ENCODE results near the gene OR4D10. TPM values are rescaled to one million over a fixed set of nuclear protein-coding genes. Genes with fewer than 3 reads are reported as not detected.
A peak's percentile ranks its signal among the peaks of the same experiment; 100 is the strongest.
"Not testable (repeated sequence)": the region's sequence is repeated elsewhere in the genome, so short reads cannot be mapped to it uniquely, and the experiment has no call there.

The OR4D10 gene
- total RNA-seq, 4 donors from 2014 or later: not detected

DNA sequence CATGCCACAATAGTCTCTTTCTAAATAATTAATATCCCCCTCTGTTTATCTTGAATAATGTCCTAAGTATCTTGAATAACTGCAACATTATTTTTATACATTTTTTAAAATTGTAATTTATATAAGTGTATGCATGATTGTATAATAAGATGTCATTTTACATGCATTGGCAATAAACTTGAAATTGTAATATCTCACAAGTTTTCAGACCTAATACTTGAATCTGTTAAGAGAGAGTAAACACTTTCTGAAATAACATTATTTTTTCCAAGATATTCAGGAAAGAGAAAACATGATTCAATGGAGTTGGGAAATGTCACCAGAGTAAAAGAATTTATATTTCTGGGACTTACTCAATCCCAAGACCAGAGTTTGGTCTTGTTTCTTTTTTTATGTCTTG lies 30.2 kb downstream of the OR4D10 start, which contains the start of gene OR4D11:
Gene OR4D11, plus strand, starts transcription at position 301 of the 400 bp plus-strand sequence. Its CDS starts 0 bp downstream, at position 301.
- no peak within 1 kb of the TSS for H3K4me3 ChIP-seq
- TF ChIP-seq, protein P1, sequence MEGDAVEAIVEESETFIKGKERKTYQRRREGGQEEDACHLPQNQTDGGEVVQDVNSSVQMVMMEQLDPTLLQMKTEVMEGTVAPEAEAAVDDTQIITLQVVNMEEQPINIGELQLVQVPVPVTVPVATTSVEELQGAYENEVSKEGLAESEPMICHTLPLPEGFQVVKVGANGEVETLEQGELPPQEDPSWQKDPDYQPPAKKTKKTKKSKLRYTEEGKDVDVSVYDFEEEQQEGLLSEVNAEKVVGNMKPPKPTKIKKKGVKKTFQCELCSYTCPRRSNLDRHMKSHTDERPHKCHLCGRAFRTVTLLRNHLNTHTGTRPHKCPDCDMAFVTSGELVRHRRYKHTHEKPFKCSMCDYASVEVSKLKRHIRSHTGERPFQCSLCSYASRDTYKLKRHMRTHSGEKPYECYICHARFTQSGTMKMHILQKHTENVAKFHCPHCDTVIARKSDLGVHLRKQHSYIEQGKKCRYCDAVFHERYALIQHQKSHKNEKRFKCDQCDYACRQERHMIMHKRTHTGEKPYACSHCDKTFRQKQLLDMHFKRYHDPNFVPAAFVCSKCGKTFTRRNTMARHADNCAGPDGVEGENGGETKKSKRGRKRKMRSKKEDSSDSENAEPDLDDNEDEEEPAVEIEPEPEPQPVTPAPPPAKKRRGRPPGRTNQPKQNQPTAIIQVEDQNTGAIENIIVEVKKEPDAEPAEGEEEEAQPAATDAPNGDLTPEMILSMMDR (IDR thresholded peaks at IDR 0.05): no peak
- TF ChIP-seq POLR2A (IDR thresholded peaks at IDR 0.05): no peak
- H3K27ac ChIP-seq: no peak within 1 kb of the TSS
- H3K4me1 ChIP-seq: no peaks in the 10 kb centered on the region
- H3K36me3 ChIP-seq: no peaks in the 10 kb centered on the region
- no peaks in the 10 kb centered on the region for H3K9me3 ChIP-seq
- no peak for DNase-seq
- H3K27me3 ChIP-seq: no peaks in the 10 kb centered on the region

DNA sequence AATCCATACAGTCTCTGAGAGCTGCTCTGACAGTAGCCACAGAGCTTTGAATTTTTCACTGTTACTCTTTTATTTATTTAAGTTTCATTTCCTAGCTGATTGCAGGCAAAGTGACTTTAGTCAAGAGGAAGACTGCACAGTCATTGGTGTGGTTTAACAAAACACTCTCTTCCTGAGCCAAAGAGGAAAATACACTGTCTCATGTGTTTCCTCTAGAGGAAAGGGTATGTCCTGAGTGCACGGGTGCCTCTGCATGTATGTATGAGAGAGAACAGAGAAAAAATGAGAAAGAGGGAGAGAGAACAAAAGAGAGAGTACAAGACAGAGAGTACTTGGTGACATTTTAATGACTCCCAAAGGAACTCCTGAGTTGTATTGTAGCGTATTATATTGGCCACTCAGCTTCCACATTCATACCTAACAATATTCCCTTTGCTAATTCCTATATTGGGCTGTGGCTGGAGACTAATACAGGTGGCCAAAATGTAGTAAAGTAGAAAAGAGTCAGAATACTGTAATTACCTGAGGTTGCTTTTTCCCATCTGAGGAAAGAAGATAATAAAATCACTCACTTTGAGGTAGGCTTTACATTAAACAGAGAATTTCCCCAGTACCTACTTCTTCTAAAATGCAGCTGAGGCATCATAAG lies 38.0 kb downstream of the OR4D10 start, which contains the start of gene OR4D9:
Gene OR4D9, plus strand, starts transcription at position 599 of the 649 bp plus-strand sequence. CDS start 3,374 bp downstream, outside the sequence.
- DNase-seq: no peak
- TF ChIP-seq POLR2A (IDR thresholded peaks at IDR 0.05): no peak
- TF ChIP-seq, protein P1 (IDR thresholded peaks at IDR 0.05): no peak
- H3K4me3 ChIP-seq: no peak within 1 kb of the TSS
- H3K9me3 ChIP-seq: no peaks in the 10 kb centered on the region
- no peaks in the 10 kb centered on the region for H3K36me3 ChIP-seq
- H3K27ac ChIP-seq: peak within 1 kb of the TSS in 1 of 4 donors; percentile 22
- no peaks in the 10 kb centered on the region for H3K4me1 ChIP-seq
- no peaks in the 10 kb centered on the region for H3K27me3 ChIP-seq

DNA sequence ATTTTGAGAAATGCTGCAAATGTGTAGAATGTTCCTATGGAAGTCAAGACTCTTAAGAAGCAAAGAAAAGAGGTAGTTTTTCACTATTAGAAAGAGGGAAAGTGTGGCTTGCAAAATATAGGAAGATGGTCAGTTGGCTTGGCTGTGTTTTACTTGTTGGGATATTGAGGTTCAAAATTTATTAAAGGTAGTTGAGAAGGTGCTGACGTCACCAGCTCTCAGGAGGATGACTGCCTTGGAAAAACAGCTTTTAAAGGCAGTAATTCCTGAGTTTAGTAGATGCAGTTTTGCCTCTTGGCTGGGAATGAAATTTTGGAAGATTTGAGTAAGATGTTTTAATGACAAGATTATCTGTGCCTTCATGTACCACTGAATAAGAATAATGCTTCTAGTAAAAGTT lies 38.6 kb downstream of the OR4D10 start:
- Histone ChIP-seq H3K36me3 (no peaks in the 10 kb centered on the region), H3K4me1 (no peaks in the 10 kb centered on the region), H3K9me3 (no peaks in the 10 kb centered on the region), H3K27ac (no peak overlapping the region), H3K27me3 (no peaks in the 10 kb centered on the region), H3K4me3 (no peak overlapping the region)
- DNase-seq: no peak
- TF ChIP-seq POLR2A (IDR thresholded peaks at IDR 0.05): no peak
- TF ChIP-seq, protein P1 (IDR thresholded peaks at IDR 0.05): no peak

DNA sequence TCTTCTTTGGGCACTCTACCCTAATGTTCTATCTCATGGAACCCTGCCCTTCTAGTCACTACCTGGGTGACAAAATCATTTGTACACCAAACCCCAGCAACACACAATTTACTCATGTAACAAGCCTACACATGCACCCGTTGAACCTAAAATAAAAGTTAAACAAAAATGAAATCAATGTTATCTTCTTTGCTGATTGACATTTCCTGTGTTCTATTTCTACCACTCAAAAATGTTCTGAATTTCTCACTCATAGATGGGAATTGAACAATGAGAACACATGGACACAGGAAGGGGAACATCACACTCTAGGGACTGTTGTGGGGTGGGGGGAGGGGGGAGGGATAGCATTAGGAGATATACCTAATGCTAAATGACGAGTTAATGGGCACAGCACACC lies 47.0 kb downstream of the OR4D10 start:
- H3K27ac ChIP-seq, H3K9me3 ChIP-seq, H3K4me3 ChIP-seq, H3K36me3 ChIP-seq, H3K27me3 ChIP-seq, DNase-seq, H3K4me1 ChIP-seq: not testable (repeated sequence)

DNA sequence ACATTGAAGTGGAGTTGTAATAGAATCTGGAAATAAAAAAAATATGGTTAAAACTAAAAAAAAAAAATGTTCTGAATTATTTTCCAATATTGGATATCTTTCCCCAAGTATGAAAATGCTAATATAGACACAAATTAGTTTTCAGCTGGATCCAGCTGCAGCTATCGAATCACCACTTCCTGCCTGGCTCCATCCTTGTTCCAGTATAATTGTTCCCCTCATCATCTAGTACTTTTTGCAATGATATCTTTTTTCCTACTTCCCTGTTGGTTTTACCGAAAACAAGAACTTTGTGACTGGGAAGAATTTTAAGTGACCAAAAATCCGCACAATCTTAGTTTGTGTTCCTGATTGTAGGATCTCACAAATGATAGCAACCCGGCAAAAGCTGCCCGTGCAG lies 47.6 kb downstream of the OR4D10 start:
- Histone ChIP-seq H3K4me1 (no peaks in the 10 kb centered on the region), H3K27me3 (no peaks in the 10 kb centered on the region), H3K36me3 (no peaks in the 10 kb centered on the region), H3K27ac (no peak overlapping the region), H3K4me3 (no peak overlapping the region), H3K9me3 (no peaks in the 10 kb centered on the region)
- no peak for DNase-seq
- TF ChIP-seq, protein P1 (IDR thresholded peaks at IDR 0.05): no peak
- no peak for TF ChIP-seq POLR2A (IDR thresholded peaks at IDR 0.05)

DNA sequence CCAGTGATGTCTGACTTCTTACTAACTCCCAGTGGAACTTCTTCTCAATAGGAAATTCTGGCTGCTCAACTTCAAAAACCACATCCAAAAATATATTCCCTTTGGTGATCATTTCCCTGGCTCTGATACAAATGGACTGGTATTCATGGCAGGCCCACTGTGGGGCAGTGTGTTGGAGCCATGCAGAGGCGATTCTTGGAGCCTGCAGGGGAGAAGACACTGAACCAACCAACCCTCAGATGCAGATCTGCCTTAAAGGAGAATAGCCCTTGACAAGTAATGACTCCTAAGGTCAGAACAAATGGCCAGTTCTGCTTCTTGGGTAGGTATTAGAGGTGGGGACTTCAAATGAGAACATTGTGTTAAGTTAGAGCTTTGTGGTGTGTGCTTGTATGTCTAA lies 50.4 kb downstream of the OR4D10 start:
- Histone ChIP-seq H3K4me3 (no peak overlapping the region), H3K9me3 (no peaks in the 10 kb centered on the region), H3K36me3 (no peaks in the 10 kb centered on the region), H3K27ac (no peak overlapping the region), H3K4me1 (no peaks in the 10 kb centered on the region), H3K27me3 (no peaks in the 10 kb centered on the region)
- no peak for DNase-seq
- TF ChIP-seq POLR2A (IDR thresholded peaks at IDR 0.05): no peak
- TF ChIP-seq, protein P1 (IDR thresholded peaks at IDR 0.05): no peak
